A549 (cell line): Measurements from ENCODE around the gene PAEP. TPM values are rescaled to one million over a fixed set of nuclear protein-coding genes. Genes with fewer than 3 reads are reported as not detected.

Experiments used
- ATAC-seq, 2 experiments: fragments of 200-7000 bp in 1 of 2; fragments of >200 bp in 1 of 2; cut with Nextera tagmentation in 1 of 2; cut with Tn5 transposase in 1 of 2; 3 replicates each; pipeline versions ENCODE4 v1.8.0 to v1.9.1; 2018 to 2020; ENCODE audit warnings: mild to moderate bottlenecking in 1 of 2, moderate library complexity in 1 of 2
- CTCF ChIA-PET: fragments of 300-600 bp; sonication (Branson Sonifier 250); formaldehyde crosslinking; extraction: SDS; loops from one replicate; lab custom pipeline; 2021; ENCODE audit warnings: antibody characterized with exemption, inconsistent platforms; lab: Yijun Ruan, JAX
- POLR2A ChIA-PET: fragments of 350-600 bp; formaldehyde crosslinking; extraction: SDS; loops from one replicate; lab custom pipeline; 2021; ENCODE audit warnings: antibody characterized with exemption, inconsistent platforms; lab: Yijun Ruan, JAX
- DNase-seq, 2 experiments: peaks; one replicate each; pipeline versions ENCODE4 v3.0.0 to v3.0.0-alpha.2; 2011 to 2016; ENCODE audit warnings: low read depth in 1 of 2, low spot score in 1 of 2
- FAIRE-seq: peaks from 2 replicates; lab custom pipeline; 2011; peaks lifted over from hg19 to GRCh38; lab: Jason Lieb, UNC
- H3K27ac ChIP-seq, 2 experiments: fragments of >200 bp; sonication (Bioruptor Twin); formaldehyde crosslinking; 3 replicates each; pipeline ENCODE4 v1.5.1; 2016 to 2017
- H3K4me1 ChIP-seq: fragments of >200 bp; sonication (Bioruptor Twin); formaldehyde crosslinking; 3 replicates; pipeline ENCODE4 v1.6.1; 2016
- H3K4me2 ChIP-seq: fragments of >200 bp; sonication (Bioruptor Twin); formaldehyde crosslinking; 3 replicates; pipeline ENCODE4 v1.6.1; 2016
- H3K4me3 ChIP-seq: fragments of >200 bp; sonication (Bioruptor Twin); formaldehyde crosslinking; 3 replicates; pipeline ENCODE4 v1.5.1; 2016
- H3K9me3 ChIP-seq: fragments of >200 bp; sonication (Bioruptor Twin); formaldehyde crosslinking; 3 replicates; pipeline ENCODE4 v1.6.1; 2016
- CBX2 ChIP-seq: fragments of 200-600 bp; sonication (generic); IDR thresholded peaks from 2 replicates; pipeline ENCODE4 v1.6.1; 2016; ENCODE audit warnings: low read depth, mild to moderate bottlenecking, borderline replicate concordance
- CEBPB ChIP-seq, 2 experiments: fragments of >200 bp in 1 of 2; sonication (Bioruptor Twin) in 1 of 2; formaldehyde crosslinking in 1 of 2; IDR thresholded peaks; 2 replicates each; pipeline ENCODE4 v1.6.1; 2012 to 2016
- CHD4 ChIP-seq: fragments of 200-600 bp; sonication (generic); IDR thresholded peaks from 2 replicates; pipeline ENCODE4 v1.6.1; 2016; ENCODE audit warnings: antibody characterized with exemption, mild to moderate bottlenecking, borderline replicate concordance
- CTCF ChIP-seq: fragments of >200 bp; sonication (Bioruptor Twin); formaldehyde crosslinking; IDR thresholded peaks from 3 replicates; pipeline ENCODE4 v1.5.1; 2016
- EHMT2 ChIP-seq: fragments of 200-600 bp; sonication (generic); IDR thresholded peaks from 2 replicates; pipeline ENCODE4 v1.6.1; 2016; ENCODE audit warnings: antibody characterized with exemption, low read depth, mild to moderate bottlenecking, moderate library complexity
- ELK1 ChIP-seq: fragments of 150-350 bp; IDR thresholded peaks from 2 replicates; pipeline ENCODE4 v1.6.1; 2014; ENCODE audit warnings: low read depth, mild to moderate bottlenecking, low read length
- ESRRA ChIP-seq: fragments of 150-350 bp; IDR thresholded peaks from 2 replicates; pipeline ENCODE4 v1.6.1; 2014; ENCODE audit warnings: mild to moderate bottlenecking, low read length, borderline replicate concordance
- FOSB ChIP-seq: fragments of 250-450 bp; sonication (Bioruptor Pico); IDR thresholded peaks from 2 replicates; pipeline ENCODE4 v1.5.0; 2020; ENCODE audit warnings: mild to moderate bottlenecking, moderate library complexity
- FOXS1 ChIP-seq: fragments of 250-450 bp; sonication (Bioruptor Pico); IDR thresholded peaks from 2 replicates; pipeline ENCODE4 v1.5.0; 2020; ENCODE audit warnings: mild to moderate bottlenecking, moderate library complexity
- GATA3 ChIP-seq: IDR thresholded peaks from 2 replicates; pipeline ENCODE4 v1.6.1; 2012; ENCODE audit warnings: borderline replicate concordance
- HDAC2 ChIP-seq: fragments of 200-600 bp; sonication (generic); IDR thresholded peaks from 2 replicates; pipeline ENCODE4 v1.6.1; 2016
- HOXA7 ChIP-seq: fragments of 250-450 bp; sonication (Bioruptor Pico); IDR thresholded peaks from 2 replicates; pipeline ENCODE4 v1.5.0; 2020; ENCODE audit warnings: mild to moderate bottlenecking, moderate library complexity
- HOXB13 ChIP-seq: fragments of 250-450 bp; sonication (Bioruptor Pico); IDR thresholded peaks from 2 replicates; pipeline ENCODE4 v1.5.0; 2020; ENCODE audit warnings: low read depth, mild to moderate bottlenecking, moderate library complexity
- JUNB ChIP-seq: fragments of >200 bp; sonication (Bioruptor Twin); formaldehyde crosslinking; IDR thresholded peaks from 2 replicates; pipeline ENCODE4 v1.6.1; 2016
- MAFK ChIP-seq: fragments of 450-650 bp; IDR thresholded peaks from 2 replicates; pipeline ENCODE4 v1.6.1; 2014; ENCODE audit not compliant: partially characterized antibody
- MAX ChIP-seq: IDR thresholded peaks from 2 replicates; pipeline ENCODE4 v1.6.1; 2012
- MAZ ChIP-seq: fragments of 150-350 bp; IDR thresholded peaks from 2 replicates; pipeline ENCODE4 v1.6.1; 2014; ENCODE audit warnings: antibody characterized with exemption, low read depth, low read length, borderline replicate concordance
- NFE2L2 ChIP-seq: fragments of 150-350 bp; conservative IDR thresholded peaks from 2 replicates; pipeline ENCODE4 v1.6.1; 2014; ENCODE audit warnings: low read length
- NPAS2 ChIP-seq: fragments of 250-450 bp; sonication (Bioruptor Pico); IDR thresholded peaks from 2 replicates; pipeline ENCODE4 v1.8.0; 2022; ENCODE audit warnings: mild to moderate bottlenecking, moderate library complexity, borderline replicate concordance
- PBX3 ChIP-seq: IDR thresholded peaks from 2 replicates; pipeline ENCODE4 v1.6.1; 2012
- POLR2AphosphoS2 ChIP-seq: conservative IDR thresholded peaks from 2 replicates; pipeline ENCODE4 v1.6.1; 2012; ENCODE audit warnings: low read length, improper control_type of control experiment, inconsistent platforms
- RARB ChIP-seq: fragments of 250-450 bp; sonication (Bioruptor Pico); IDR thresholded peaks from 2 replicates; pipeline ENCODE4 v1.8.0; 2021; ENCODE audit warnings: mild to moderate bottlenecking, moderate library complexity
- TP53 ChIP-seq: fragments of 250-450 bp; sonication (Bioruptor Pico); IDR thresholded peaks from 2 replicates; pipeline ENCODE4 v1.5.0; 2021; ENCODE audit warnings: mild to moderate bottlenecking, moderate library complexity
- ZC3H11A ChIP-seq: fragments of 450-650 bp; IDR thresholded peaks from 2 replicates; pipeline ENCODE4 v1.6.1; 2014; ENCODE audit warnings: antibody characterized with exemption, mild to moderate bottlenecking
- ZNF302 ChIP-seq: fragments of 250-450 bp; sonication (Bioruptor Pico); IDR thresholded peaks from 2 replicates; pipeline ENCODE4 v1.9.0; 2021; ENCODE audit warnings: inconsistent platforms, mild to moderate bottlenecking, moderate library complexity
- WGBS: methylation state at CpG from one replicate; pipeline ENCODE4 v1.1.6; 2017; ENCODE audit errors: missing lambda C conversion rate; 5-methylcytosine and 5-hydroxymethylcytosine counted together
- polyA plus RNA-seq, 4 experiments: library from polyadenylated mRNA; depleted of rRNA in 3 of 4; stranded (reverse); fragments of >200 nt; fragmentation: RNase III in 1 of 4; extraction: RNeasy Plus Mini Kit Qiagen cat#74134 plus additional on column Dnase treatment in 1 of 4; gene quantifications; 2 replicates in 3 of 4; 3 replicates in 1 of 4; pipeline ENCODE4 v1.2.3, GENCODE V29; 2011 to 2017

Gene PAEP
- polyA plus RNA-seq, 2 of the 4 experiments (the other 2 are of a cell fraction) = not detected

- H3K4me2 ChIP-seq = no peak overlapping the region
- ChIA-PET POLR2A (no interaction called here), CTCF (interaction anchor here (0.8 to 1.7 kb wide), 4 partner anchors 9 to 92 kb away, joined by 3 to 5 read pairs (median 4); no protein-coding TSS in a partner anchor)
- H3K9me3 ChIP-seq = peaks cover 22% of the 10 kb centered on the region
- no peak for ATAC-seq
- DNase-seq = no peak
- 31% methylated on average over 7 of the region's 10 CpGs for WGBS
- no peak overlapping the region for H3K27ac ChIP-seq
- H3K4me1 ChIP-seq = no peaks in the 10 kb centered on the region
- FAIRE-seq = no peak
- TF ChIP-seq CEBPB (IDR thresholded peaks at IDR 0.05) (no peak), FOXS1 (CRISPR knock-in tag) (no peak), ZC3H11A (no peak), RARB (CRISPR knock-in tag) (no peak), HDAC2 (no peak), CHD4 (no peak), HOXA7 (CRISPR knock-in tag) (no peak), MAFK (no peak), TP53 (CRISPR knock-in tag) (no peak), JUNB (no peak), ZNF302 (CRISPR knock-in tag) (no peak), ESRRA (no peak), NPAS2 (CRISPR knock-in tag) (no peak), MAZ (no peak), HOXB13 (CRISPR knock-in tag) (no peak), NFE2L2 (no peak), ELK1 (no peak), EHMT2 (no peak), POLR2AphosphoS2 (no peak)
- TF ChIP-seq, all 56 proteins: peak for 0
- H3K4me3 ChIP-seq = no peak overlapping the region
These were observed 5.0 kb downstream of the PAEP start for GRCh38 chr9:135566552-135566951.

GRCh38 chr9:135567311-135567710, 5.8 kb downstream of the PAEP start:
- no peak for FAIRE-seq
- no peak for DNase-seq
- Histone ChIP-seq H3K4me1 (no peaks in the 10 kb centered on the region), H3K4me3 (no peak overlapping the region), H3K4me2 (no peak overlapping the region), H3K9me3 (peaks cover 15% of the 10 kb centered on the region), H3K27ac (no peak overlapping the region)
- no peak for ATAC-seq
- 51% methylated on average over 9 of the region's 9 CpGs for WGBS
- POLR2A ChIA-PET = no interaction called here
- CTCF ChIA-PET = interaction anchor here (1.0 to 1.7 kb wide), 3 partner anchors 8 to 62 kb away, joined by 3 to 5 read pairs (median 5); no protein-coding TSS in a partner anchor
- TF ChIP-seq CBX2 (no peak), MAX (no peak), HDAC2 (no peak)

- Histone ChIP-seq H3K27ac (no peak overlapping the region), H3K9me3 (peaks cover 9% of the 10 kb centered on the region), H3K4me3 (no peak overlapping the region), H3K4me2 (no peak overlapping the region), H3K4me1 (no peaks in the 10 kb centered on the region)
- 39% methylated on average over 6 of the region's 6 CpGs for WGBS
- CTCF ChIA-PET = interaction anchor here (1.3 kb wide), 1 partner anchor 15 kb away, joined by 3 read pairs; no protein-coding TSS in a partner anchor
- no peak for FAIRE-seq
- TF ChIP-seq CTCF = no peak
- no peak for TF ChIP-seq ZNF302 (CRISPR knock-in tag)
- TF ChIP-seq PBX3 = no peak
- no peak for TF ChIP-seq ESRRA
- TF ChIP-seq GATA3 = no peak
- no peak for TF ChIP-seq ZC3H11A
- no peak for TF ChIP-seq HOXA7 (CRISPR knock-in tag)
- TF ChIP-seq FOSB (CRISPR knock-in tag) = no peak
- no peak for TF ChIP-seq CEBPB (IDR thresholded peaks at IDR 0.05)
- TF ChIP-seq NFE2L2 = no peak
- TF ChIP-seq MAZ = no peak
- no peak for TF ChIP-seq HOXB13 (CRISPR knock-in tag)
- TF ChIP-seq, all 56 proteins: peak for 0
- no peak for ATAC-seq
- POLR2A ChIA-PET = no interaction called here
- DNase-seq = no peak
These were observed 6.5 kb downstream of the PAEP start for GRCh38 chr9:135568026-135568425.
